B cell (primary cell): Measurements from ENCODE around the gene NEK6. TPM values are rescaled to one million over a fixed set of nuclear protein-coding genes. Genes with fewer than 3 reads are reported as not detected.

Experiments
- ATAC-seq: fragments of 200-7000 bp; cut with Tn5 transposase; one replicate; pipeline ENCODE4 v1.10.0; 2021; ENCODE audit warnings: low read depth, mild to moderate bottlenecking, moderate number of reproducible peaks, moderate library complexity
- CTCF ChIA-PET: fragments of 350-600 bp; sonication (Branson Sonifier 250); formaldehyde crosslinking; loops from one replicate; lab custom pipeline; 2021; ENCODE audit warnings: antibody characterized with exemption, inconsistent platforms; lab: Charles Lee
- POLR2A ChIA-PET: fragments of 350-600 bp; sonication (Branson Sonifier 250); formaldehyde crosslinking; loops from one replicate; lab custom pipeline; 2021; ENCODE audit warnings: antibody characterized with exemption; lab: Charles Lee
- DNase-seq: peaks from one replicate; pipeline ENCODE4 v3.0.0; 2013
- H2AFZ ChIP-seq: 2 replicates; pipeline ENCODE4 v1.6.1; 2012; ENCODE audit warnings: mild to moderate bottlenecking, low read depth, low read length; ENCODE audit not compliant: insufficient read depth, poor library complexity, severe bottlenecking
- H3K27ac ChIP-seq, 2 donors: 1 replicate in 1 of 2; 2 replicates in 1 of 2; pipeline ENCODE4 v1.5.1; 2012 to 2013; ENCODE audit warnings: low read length in 2 of 2, mild to moderate bottlenecking in 2 of 2, moderate library complexity in 1 of 2
- H3K27me3 ChIP-seq, 4 experiments: fragments of 200-600 bp in 1 of 4; sonication (generic) in 1 of 4; replicated peaks in 1 of 4; 1 replicate in 2 of 4; 2 replicates in 2 of 4; pipeline versions ENCODE4 v1.6.1 to v1.7.0; 2013 to 2016; ENCODE audit warnings: low read length in 3 of 4, mild to moderate bottlenecking in 2 of 4, mixed read lengths in 1 of 4, moderate library complexity in 1 of 4; ENCODE audit not compliant: insufficient read depth in 4 of 4, control insufficient read depth in 3 of 4; ENCODE audit errors: control extremely low read depth in 1 of 4
- H3K36me3 ChIP-seq, 2 experiments: replicated peaks in 1 of 2; 1 replicate in 1 of 2; 2 replicates in 1 of 2; pipeline versions ENCODE4 v1.6.1 to v1.7.1; 2013; ENCODE audit warnings: low read length in 1 of 2; ENCODE audit not compliant: insufficient read depth in 2 of 2, control insufficient read depth in 1 of 2; ENCODE audit errors: control extremely low read depth in 1 of 2, extremely low read depth in 1 of 2
- H3K4me1 ChIP-seq, 2 donors: fragments of 200-600 bp in 1 of 2; sonication (generic) in 1 of 2; 1 replicate in 1 of 2; 2 replicates in 1 of 2; pipeline versions ENCODE4 v1.5.1 to v1.6.1; 2013 to 2017; ENCODE audit warnings: low read length in 2 of 2; ENCODE audit not compliant: control insufficient read depth in 2 of 2, insufficient read depth in 2 of 2
- H3K4me2 ChIP-seq: replicated peaks from 2 replicates; pipeline ENCODE3; 2012; ENCODE audit warnings: mild to moderate bottlenecking, low read depth, low read length; ENCODE audit not compliant: poor library complexity, severe bottlenecking
- H3K4me3 ChIP-seq, 5 experiments: fragments of 200-600 bp in 1 of 5; sonication (generic) in 1 of 5; 1 replicate in 3 of 5; 2 replicates in 2 of 5; pipeline versions ENCODE4 v1.5.1 to v1.7.0; 2011 to 2016; ENCODE audit warnings: low read length in 4 of 5, mild to moderate bottlenecking in 4 of 5, low read depth in 2 of 5, control low read depth in 1 of 5, moderate library complexity in 1 of 5; ENCODE audit not compliant: insufficient read depth in 1 of 5; ENCODE audit errors: control extremely low read depth in 1 of 5, extremely low read depth in 1 of 5
- H3K79me2 ChIP-seq: fragments of 200-600 bp; sonication (generic); one replicate; pipeline ENCODE4 v1.6.0; 2016; ENCODE audit warnings: low read length; ENCODE audit not compliant: control insufficient read depth, insufficient read depth
- H3K9ac ChIP-seq: fragments of 200-600 bp; sonication (generic); 2 replicates; pipeline ENCODE4 v1.6.1; 2017; ENCODE audit warnings: mild to moderate bottlenecking, low read length, moderate library complexity
- H3K9me3 ChIP-seq, 3 donors: one replicate each; pipeline versions ENCODE4 v1.6.1 to v1.7.1; 2013; ENCODE audit warnings: low read length in 2 of 3; ENCODE audit not compliant: control insufficient read depth in 2 of 3, insufficient read depth in 1 of 3; ENCODE audit errors: control extremely low read depth in 1 of 3
- H4K20me1 ChIP-seq: 2 replicates; pipeline ENCODE4 v1.6.0; 2012; ENCODE audit warnings: mild to moderate bottlenecking, low read length; ENCODE audit not compliant: insufficient read depth, control insufficient read depth, poor library complexity, severe bottlenecking
- H3K27ac Mint-ChIP-seq: one replicate; pipeline ENCODE4 v1.8.0; 2021; ENCODE audit warnings: mixed read lengths
- H3K27me3 Mint-ChIP-seq: one replicate; pipeline ENCODE4 v1.8.0; 2021; ENCODE audit warnings: mixed read lengths
- H3K4me1 Mint-ChIP-seq: one replicate; pipeline ENCODE4 v1.8.0; 2021; ENCODE audit warnings: mixed read lengths
- H3K4me3 Mint-ChIP-seq: one replicate; pipeline ENCODE4 v1.8.0; 2021; ENCODE audit warnings: mixed read lengths
- H3K9me3 Mint-ChIP-seq: one replicate; pipeline ENCODE4 v1.8.0; 2022; ENCODE audit warnings: mixed read lengths; ENCODE audit not compliant: insufficient read depth
- EZH2 ChIP-seq: IDR thresholded peaks from 2 replicates; pipeline ENCODE4 v1.6.1; 2012; ENCODE audit warnings: borderline replicate concordance, low read depth, mild to moderate bottlenecking, moderate library complexity, low read length; ENCODE audit not compliant: insufficient read depth, poor library complexity, severe bottlenecking
- WGBS: methylation state at CpG from one replicate; pipeline ENCODE4 v1.1.5; 2013; ENCODE audit warnings: missing lambda C conversion rate; ENCODE audit not compliant: insufficient coverage; 5-methylcytosine and 5-hydroxymethylcytosine counted together
- intact Hi-C: fragments of 100-400 bp; cut with micrococcal nuclease; formaldehyde crosslinking; loops from one replicate; pipeline ENCODE4 v1.10.0; 2022
- polyA plus RNA-seq: library from polyadenylated mRNA; depleted of rRNA; stranded (reverse); fragments of >200 nt; gene quantifications from 2 replicates; pipeline ENCODE4 v1.2.3, GENCODE V29; 2012
- total RNA-seq, 2 donors: library from RNA; stranded (reverse); fragments of 120-200 nt in 1 of 2; gene quantifications; 1 replicate in 1 of 2; 2 replicates in 1 of 2; pipeline versions ENCODE4 v1.2.3 to v1.2.4, GENCODE V29; 2013 to 2022
- TF ChIP-seq, protein P1 (sequence below): fragments of 200-600 bp; IDR thresholded peaks from one replicate; pipeline ENCODE4 v1.8.0; 2022; ENCODE audit warnings: antibody characterized with exemption, mild to moderate bottlenecking

Gene NEK6
- total and polyA plus RNA-seq, 2 donors (not counting 1 experiment from before 2014, with no cell fraction given) = 40.0 to 63.1 TPM

DNA sequence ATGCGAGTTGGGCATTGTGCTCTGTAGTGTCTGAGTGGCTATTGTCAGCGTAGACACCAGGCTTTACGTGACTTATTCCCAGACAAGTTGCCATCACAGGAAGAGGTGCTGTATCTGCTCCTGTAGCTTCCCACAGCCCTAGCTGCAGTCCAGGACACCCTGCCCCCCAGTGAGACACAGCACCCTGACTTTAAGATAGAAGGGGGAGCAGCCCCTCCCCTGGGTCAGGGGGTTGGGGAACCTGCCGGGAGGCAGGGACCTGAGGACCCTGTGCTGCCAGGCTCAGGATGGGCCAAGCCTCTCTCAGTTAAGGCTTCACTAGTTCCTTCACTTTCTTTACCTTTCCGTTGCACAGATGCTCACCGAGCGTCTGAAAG is 75.4 kb downstream of the NEK6 start:
- ATAC-seq = no peak

DNA sequence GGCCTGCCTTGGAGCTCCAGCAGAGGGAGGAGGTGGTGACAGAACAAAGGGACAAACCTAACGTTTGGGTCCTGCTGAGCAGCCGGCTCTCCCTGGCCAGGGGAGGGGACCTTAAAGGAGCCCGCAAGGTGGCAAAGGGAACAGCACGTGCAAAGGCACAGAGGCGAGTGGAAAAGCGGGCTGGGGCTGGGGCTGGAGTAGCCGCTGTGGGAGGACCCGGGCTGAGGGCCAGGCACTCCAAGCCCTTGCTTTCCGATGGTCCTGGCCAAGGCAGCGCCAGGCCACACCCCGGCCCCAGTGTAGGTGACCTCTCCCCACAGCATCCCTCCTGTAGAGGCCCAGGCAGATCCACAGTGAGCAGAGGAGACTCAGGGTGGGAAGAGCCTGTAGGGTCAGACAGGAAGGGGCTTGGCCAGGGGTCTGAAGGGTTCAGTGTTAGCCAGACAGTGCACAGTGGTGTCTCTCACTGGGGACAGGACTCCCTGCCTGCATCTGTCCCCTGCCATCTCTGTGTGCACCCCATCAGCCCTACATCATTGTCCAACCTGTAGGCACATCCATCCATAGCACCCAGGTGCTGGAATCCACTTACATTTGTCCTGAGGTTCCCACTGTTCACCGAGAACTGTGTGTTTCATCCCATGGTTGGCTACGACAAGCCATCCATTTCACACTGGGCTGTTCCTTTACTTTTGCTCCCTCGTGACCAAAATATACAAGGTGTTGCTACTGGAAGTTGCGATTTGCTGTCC is 77.0 kb downstream of the NEK6 start:
- Histone ChIP-seq H3K4me3 (no peak overlapping the region), H3K27ac (no peak overlapping the region), H3K9me3 (peaks cover 0 to 10% (median 0%) of the 10 kb centered on the region in 3 donors), H3K36me3 (peaks cover 8 to 66% of the 10 kb centered on the region in 2 experiments), H3K9ac (no peak overlapping the region), H4K20me1 (no peaks in the 10 kb centered on the region), H3K4me2 (no peak overlapping the region), H2AFZ (no peak overlapping the region), H3K79me2 (no peaks in the 10 kb centered on the region), H3K27me3 (no peaks in the 10 kb centered on the region), H3K4me1 (no peaks in the 10 kb centered on the region)
- Mint-ChIP-seq H3K27me3 (no peaks in the 10 kb centered on the region), H3K4me1 (no peaks in the 10 kb centered on the region), H3K27ac (no peak overlapping the region), H3K9me3 (no peaks in the 10 kb centered on the region), H3K4me3 (no peak overlapping the region)
- ATAC-seq = no peak
- intact Hi-C loops = no loop called here
- DNase-seq = no peak
- TF ChIP-seq, protein P1, sequence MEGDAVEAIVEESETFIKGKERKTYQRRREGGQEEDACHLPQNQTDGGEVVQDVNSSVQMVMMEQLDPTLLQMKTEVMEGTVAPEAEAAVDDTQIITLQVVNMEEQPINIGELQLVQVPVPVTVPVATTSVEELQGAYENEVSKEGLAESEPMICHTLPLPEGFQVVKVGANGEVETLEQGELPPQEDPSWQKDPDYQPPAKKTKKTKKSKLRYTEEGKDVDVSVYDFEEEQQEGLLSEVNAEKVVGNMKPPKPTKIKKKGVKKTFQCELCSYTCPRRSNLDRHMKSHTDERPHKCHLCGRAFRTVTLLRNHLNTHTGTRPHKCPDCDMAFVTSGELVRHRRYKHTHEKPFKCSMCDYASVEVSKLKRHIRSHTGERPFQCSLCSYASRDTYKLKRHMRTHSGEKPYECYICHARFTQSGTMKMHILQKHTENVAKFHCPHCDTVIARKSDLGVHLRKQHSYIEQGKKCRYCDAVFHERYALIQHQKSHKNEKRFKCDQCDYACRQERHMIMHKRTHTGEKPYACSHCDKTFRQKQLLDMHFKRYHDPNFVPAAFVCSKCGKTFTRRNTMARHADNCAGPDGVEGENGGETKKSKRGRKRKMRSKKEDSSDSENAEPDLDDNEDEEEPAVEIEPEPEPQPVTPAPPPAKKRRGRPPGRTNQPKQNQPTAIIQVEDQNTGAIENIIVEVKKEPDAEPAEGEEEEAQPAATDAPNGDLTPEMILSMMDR = no peak
- TF ChIP-seq EZH2 = no peak
- 98% methylated on average over 12 of the region's 15 CpGs for WGBS
- POLR2A ChIA-PET = no interaction called here
- CTCF ChIA-PET = interaction anchor here (0.6 kb wide), 1 partner anchor 213 kb away, joined by 4 read pairs; no protein-coding TSS in a partner anchor

More for the DNA sequence above, 75.4 kb downstream of the NEK6 start:
- intact Hi-C loops = no loop called here
- no peak overlapping the region for H2AFZ ChIP-seq
- H3K4me1 ChIP-seq = no peaks in the 10 kb centered on the region
- no peak overlapping the region for H3K4me2 ChIP-seq
- ChIA-PET CTCF (no interaction called here), POLR2A (no interaction called here)
- no peak overlapping the region for H3K9ac ChIP-seq
- no peak overlapping the region for H3K27ac Mint-ChIP-seq
- H3K27ac ChIP-seq = no peak overlapping the region
- no peaks in the 10 kb centered on the region for H4K20me1 ChIP-seq
- H3K4me3 ChIP-seq = no peak overlapping the region
- H3K9me3 ChIP-seq = peaks cover 0 to 10% (median 0%) of the 10 kb centered on the region in 3 donors
- H3K79me2 ChIP-seq = no peaks in the 10 kb centered on the region
- TF ChIP-seq EZH2 = no peak
- TF ChIP-seq, protein P1 = no peak
- H3K4me3 Mint-ChIP-seq = no peak overlapping the region
- no peaks in the 10 kb centered on the region for H3K27me3 Mint-ChIP-seq
- no peak for DNase-seq
- WGBS = 100% methylated on average over 4 of the region's 7 CpGs
- H3K27me3 ChIP-seq = no peaks in the 10 kb centered on the region
- H3K36me3 ChIP-seq = peaks cover 8 to 75% of the 10 kb centered on the region in 2 experiments
- no peaks in the 10 kb centered on the region for H3K4me1 Mint-ChIP-seq
- no peaks in the 10 kb centered on the region for H3K9me3 Mint-ChIP-seq
